Activated T-cell treated with anti-CD3 and anti-CD28 coated beads for 48 hours (primary cell): ENCODE results near the gene TBX15.

Experiments used
- DNase-seq: peaks from one replicate; pipeline ENCODE4 v3.0.0-alpha.2; 2020; ENCODE audit warnings: low read depth

The TBX15 gene

DNA sequence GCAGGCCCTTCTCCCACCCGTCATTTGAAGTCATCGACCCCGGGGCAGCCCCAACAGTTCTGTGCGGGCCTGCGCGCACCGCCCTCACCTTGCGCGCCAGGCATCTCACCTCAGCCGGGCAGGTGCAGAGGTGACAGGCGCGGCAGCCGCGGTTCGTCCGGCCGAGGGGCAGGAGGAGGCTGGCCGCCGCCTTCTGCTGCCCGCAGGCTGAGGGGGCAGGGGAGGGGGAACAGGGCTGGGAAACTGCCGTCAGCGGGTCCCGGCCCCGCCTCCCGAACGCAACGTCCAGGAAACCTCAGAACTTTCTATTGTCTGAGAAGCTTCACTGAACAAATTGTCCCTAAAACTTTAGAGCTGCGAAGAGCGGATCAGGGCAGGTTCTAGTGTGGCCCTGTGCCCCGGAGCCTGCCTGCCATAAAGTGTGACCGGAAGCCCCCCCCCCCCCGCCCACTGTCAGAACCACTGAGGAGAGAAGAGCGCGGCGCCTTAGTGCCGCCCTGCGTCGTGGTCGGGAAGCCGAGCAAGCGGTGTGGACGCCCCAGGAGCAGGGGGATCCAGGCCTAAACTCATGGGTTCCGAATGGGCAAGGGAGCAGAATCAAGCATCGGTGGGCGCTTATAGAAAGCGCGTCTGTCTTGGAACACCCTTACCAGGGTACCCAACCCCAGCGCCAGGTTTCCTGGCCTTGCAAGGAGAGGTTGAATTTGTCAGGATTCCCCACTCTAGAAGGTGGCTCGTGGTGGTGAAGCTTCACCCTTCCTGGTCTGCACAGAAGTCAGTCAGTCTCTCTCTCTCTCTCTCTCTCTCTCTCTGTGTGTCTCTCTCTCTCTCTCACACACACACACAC, 13.3 kb upstream of the TBX15 start:
- DNase-seq: no peak

DNA sequence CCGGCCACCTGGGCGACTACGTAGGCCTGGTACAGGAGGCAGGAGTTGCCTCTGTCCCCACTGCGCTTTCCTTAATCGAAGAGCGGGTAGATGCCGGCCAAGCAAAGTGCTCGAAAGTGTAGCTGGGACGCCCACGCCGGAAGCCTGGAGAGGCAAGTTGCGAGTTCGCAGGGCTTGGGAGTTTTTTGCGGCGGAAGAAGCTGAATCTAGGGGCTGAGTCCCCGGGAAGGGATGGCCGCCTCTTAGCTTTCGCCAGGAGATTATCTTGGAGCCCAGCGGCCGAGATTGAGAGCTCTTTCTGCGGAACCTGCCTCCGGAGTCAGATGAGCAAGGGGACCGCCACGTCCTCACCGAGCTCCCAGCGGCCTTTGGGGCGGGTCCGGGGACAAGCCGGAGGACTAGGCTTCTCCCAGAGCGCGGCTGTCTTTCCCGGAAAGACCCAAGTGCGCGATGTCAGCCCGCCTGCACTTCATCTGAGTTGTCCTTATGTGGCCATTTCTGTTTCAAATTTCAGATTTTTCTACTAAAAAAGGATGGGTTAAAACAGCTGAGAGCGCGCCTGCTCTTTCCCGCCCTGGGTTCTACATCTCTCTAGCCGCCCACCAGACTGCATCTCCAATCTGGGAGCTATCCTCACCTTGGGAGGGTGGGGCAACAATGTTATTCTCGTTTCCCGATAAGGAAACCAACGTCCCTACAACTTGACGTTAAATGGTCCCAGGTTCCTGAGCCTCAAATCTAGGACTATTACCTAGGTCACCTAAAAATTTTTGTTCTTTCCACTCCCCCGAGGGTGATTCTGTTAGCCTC, 12.4 kb upstream of the TBX15 start:
- no peak for DNase-seq

DNA sequence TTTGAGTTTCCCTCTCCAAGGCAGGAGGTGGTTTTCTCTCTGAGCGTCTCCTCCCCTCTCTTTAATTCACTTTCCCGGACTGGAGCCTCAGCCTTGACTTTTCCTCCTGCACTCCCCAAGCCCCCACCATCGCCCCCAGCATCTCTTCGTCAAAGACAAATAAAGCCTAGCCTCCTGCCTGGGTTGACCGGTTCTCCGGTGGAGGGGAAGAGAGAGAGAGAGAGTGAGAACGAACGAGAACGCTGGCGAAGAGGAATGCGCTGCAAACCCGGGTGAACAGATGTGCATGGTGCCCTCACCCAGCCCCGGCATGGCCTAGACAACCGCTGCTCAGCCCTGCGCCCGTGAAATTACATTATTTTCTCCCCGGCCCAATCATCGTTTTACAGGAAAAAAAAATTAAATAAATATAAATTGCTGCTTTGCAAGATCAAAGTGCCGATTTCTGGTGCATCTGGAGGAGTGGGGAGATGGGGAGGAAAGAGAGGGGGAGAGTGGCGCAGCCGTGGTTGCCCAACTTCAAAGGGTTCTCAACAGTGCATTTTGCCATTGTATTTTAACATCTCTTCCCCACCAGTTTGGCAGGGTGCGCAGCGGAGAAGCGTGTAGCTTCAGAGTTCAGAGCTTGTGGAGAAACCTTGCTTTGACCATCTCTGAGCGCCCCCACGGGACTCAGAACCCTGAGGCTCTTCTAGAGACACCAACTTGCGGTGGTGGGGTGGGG, 11.4 kb upstream of the TBX15 start:
- no peak for DNase-seq

DNA sequence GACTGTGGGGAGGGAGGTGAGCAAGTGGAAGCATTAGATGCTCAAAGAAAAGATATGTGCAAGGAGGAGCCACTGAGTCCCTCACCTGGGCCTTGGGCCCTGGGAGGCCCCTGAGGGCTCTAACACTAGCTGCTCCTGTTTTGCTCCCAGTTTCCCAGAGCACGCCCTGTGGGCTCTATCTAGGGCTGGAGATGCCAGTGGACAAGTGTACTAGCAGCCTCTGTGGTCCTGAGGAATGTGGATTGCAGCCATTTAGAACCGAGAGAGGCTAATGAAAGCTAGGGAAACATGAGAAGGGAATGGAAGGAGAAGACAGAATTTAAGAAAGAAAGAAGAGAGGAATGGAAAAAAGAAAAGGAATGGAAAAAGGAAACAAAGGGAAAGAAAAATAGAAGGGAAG, 10.0 kb upstream of the TBX15 start:
- DNase-seq: no peak

DNA sequence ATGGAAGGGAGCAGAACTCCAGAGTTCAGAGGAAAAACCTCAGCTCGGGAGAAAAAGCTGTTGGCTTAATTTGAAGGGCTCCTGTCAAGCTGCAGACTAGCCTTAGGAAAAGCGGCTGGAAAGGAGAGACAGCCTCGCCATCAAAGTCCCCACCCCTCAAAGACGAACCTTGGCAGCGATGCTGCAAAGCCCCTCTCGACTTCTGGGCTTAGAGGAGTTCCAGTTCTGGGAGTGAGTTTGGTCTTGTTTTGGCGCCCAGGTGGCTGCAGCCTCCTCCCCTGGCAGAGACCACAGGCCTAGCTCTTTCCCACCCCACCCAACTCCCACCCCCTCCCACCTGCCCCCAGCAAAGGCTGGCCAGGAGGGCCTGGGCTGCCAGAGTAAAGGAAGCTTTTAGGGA, 9.1 kb upstream of the TBX15 start:
- DNase-seq: no peak

DNA sequence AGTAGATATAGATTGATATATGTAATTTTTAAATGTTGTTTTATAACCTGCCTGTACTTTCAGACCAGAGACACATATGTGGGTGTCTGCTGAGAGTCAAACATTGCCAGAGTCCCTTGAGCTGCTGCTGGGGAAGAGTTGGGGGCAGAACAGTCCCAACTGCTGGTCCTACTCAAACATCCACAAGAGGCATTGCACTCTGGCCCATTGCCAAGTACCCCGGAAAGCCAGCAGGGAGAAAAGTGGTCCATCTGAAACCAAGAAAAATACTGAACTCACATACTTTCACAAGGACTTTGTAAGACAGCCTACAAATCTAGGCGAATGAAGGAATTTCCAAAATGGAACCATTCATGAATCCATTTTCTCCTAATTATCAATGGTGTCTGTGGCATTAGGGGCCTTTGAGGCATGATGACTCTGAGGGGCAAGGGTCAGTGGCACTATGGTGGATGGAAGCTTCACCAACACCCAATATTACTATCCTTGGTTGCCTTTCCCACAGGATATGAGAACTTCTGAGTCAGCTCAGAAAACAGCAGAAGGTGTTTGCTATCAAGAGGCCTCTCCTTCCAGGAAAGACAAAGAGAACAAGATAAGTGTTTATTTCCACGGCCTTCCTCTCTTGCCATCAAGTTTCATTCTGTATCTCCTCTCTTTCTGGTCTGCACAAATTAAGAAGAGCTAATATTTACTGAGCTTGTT, 7.3 kb upstream of the TBX15 start:
- DNase-seq: no peak

DNA sequence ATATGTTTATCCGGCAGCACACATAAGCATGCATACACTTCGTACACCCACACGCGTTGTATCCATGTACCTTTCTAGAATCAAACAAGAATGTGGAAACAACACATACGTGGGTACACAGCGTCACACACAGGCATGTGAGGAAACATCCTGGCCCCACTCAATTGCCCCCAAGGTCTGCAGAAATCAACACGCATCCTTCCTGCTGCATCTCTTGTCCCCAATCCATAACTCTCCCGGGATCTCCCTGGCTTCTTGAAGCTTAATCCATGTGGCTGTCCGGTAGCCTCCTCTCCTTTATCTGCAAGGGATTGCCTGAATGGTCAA, 5.5 kb upstream of the TBX15 start:
- DNase-seq: no peak

DNA sequence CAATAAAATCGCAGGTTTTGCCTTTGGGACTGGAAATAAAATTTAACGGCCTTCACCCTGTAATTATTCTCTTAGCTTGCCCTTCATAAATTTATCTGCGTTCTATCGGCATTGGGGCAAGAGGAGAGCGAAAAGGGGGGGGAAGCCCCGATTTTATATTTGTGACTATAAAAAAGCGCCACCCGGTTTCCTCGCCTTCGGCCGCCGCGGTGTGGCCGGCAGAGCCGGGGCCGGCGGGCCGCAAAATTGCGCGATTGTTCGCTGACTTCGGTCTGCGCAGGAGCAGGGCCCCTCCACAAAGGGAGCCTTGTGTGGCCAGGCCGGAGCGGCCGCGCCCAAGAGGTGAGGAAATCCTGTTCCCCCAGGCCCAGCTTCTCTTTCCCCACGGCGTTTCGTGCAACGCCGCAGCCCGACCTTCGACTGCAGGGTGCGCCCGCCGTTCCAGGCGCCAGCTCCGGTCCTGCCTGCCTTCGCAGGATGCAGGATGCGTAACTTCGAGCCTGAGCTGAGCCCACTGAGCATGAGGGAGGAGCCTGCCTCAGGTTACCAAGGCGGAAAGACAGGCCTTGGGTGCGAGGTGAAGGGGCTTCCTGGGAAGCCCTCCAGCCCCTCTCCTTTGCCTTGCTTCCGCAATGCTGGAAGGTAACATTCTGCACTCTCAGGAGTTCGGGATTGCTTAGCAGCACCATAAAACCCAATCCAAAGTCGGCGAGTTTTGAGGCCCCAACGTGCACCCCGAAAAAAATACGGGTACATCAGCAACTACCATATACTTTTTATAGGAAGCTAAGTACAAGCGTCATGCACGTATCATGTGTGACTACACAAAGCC, 4.9 kb upstream of the TBX15 start:
- no peak for DNase-seq

DNA sequence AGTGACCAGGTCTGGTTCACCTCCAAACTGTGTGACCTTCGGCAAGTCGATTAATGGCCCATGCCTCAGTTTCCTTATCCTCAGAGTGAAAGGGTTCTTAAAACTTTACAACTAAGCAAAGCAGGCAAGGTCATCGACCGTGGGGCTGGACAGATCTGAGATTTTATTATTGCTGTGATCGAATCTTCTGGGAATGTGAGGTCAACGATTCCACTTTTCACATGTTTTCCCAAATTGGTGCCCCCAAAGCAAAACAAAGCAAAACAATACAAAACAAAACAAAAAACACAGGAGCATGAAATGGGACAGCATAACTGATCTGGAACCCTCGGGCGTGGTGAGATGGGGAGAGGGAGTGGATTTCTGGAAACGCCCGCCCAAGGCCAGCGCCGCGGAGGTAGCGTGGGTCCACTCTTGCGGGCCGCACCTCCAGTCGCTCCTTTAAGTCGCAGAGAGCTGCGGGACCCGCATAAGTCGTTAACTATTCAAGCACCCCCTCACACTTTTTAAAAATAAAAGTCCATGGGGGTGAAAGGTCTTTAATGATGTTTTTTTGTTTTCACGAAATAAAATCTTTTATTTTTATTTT, 4.2 kb upstream of the TBX15 start:
- DNase-seq: no peak

DNA sequence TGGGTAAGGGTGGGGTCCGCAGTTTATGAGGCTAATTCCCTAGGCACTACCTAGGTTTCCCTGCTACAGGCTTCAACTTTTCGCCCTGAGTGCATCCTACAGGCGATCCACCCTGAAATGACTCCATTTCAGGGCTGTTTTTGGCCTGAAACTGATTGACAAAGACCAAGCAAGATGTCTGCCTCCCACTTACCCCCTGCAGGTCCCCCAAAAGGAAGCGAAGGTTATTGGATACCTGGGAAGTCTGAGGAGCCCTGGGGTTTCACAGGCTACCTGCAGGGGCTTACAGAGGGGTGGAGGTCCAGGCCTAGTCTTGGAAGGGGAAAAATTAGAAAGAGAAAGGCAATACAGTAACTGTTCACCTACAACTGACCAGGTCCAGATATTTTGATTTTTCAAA, 3.3 kb upstream of the TBX15 start:
- DNase-seq: no peak

DNA sequence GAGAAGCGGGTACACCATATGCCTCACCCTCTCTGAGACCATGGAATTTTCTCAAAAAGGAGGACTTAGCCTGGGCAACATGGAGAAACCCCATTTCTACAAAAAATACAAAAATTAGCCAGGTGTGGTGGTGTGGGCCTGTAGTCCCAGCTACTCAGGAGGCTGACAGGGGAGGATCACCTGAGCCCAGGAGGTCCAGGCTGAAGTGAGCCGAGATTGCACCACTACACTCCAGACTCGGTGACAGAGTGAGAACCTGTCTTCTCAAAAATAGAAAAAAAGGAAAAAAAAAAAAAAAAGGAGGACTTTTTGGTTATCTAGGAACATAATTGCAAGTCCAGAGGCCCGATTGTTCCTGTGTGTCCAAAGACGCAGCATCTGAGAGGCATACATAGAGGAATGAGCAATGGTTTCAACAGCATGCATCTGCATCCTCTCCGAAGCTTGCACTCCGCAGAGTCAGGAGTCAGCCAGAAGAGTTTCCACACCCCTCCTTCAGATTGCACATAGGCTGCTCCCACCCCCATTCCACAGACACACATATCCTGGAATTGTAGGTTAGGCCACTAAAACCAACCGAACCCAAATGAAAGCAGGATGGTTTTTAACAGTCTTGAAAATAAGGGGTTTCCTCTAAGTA, 2.5 kb upstream of the TBX15 start:
- no peak for DNase-seq

DNA sequence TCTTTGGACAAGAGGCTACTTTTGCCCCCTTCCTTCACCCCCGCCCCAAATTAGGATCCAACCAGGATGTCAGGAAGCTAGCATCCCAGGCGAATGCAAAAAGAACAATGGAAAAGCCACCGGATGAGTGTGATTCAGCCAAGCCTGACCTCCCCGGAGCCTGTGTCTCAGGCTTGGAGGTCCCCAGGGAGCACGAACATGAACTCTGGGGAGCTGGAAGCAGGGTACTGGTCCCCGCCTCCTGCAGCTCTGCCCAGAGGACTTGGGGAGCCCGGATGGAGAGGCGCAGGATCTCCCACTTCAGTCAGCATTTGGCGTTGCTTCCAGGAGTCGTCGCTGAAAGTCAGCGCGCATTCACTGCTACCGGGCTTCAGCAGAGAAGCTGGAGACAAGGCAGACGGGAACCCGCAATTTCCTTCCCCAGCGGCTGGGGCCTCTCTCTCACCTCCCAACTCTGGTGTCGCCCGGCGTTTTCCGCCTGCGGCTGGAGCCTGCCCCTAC, 1.8 kb upstream of the TBX15 start:
- DNase-seq: no peak

DNA sequence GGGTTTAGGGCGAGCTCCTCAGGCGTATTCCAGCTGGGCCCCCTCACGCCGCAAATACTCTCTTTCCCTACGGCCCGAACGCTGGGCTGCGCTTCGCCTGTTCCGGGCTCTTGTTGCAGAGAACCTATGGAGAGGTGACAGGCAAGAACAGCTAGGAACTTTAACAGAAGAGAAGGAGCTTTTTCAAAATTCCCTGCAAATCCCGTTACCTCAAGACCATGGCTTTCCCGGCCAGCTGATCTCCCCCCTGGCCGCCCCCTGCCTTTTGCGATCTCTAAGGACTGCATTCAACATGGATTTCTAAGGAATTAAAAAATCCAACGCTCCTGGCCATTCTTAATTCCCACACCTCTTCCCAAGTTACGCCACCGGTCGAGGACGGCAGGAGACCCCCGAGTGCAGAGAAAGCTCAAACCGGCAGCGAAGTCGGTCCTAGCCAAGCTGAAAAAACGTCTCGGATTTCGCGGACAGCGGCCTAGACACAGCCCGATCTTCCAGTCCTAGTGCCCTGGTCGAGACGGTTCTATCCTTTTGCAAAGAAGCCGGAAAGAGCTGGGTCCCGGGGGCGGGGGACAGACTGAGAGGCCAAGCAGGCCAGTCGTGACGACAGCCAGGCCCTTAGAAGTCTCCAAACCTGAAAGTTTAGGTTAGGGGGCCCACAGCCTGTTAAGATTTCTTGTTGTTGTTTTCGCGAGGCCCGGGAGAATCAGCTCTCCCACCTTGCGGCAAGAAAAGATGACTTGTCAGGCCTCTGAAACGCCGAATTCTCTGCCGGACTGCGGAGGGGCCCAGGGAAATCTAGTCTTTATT, 1.1 kb upstream of the TBX15 start:
- no peak for DNase-seq

DNA sequence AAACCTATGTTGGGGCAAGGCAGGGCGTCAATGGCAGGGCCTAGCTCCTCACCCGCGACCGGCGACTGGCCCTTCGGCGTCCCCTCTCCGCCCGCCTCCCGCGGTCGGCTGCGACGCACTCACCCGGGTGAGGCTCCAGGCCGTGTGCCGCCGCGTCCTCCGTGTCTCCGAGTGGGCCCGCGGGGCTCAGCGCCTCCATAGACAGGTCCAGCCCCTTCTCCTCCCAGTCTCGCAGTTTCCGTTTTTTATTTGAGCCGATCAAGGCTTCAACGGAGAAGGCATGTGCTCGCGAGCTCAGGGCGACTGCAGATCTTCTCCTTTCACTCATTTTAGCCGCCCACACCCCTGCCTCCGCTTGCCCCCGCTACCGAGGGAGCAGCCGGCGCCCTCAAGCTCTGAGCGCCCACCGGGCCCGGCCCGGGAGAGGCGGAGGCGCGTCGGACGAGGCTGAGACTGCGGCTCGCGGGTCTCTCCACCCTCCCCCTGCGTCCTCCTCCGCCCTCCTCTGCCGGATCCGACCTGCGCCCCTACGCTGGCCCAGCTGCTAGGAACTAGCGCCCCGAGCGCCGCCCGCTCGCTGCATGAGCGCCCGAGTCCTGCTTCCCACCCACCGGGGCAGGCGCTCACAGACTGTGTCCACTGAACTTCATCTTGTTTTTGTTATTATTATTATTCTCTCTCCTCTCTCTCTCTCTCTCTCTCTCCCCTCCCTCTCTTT, 516 bp downstream of the TBX15 start:
- no peak for DNase-seq

DNA sequence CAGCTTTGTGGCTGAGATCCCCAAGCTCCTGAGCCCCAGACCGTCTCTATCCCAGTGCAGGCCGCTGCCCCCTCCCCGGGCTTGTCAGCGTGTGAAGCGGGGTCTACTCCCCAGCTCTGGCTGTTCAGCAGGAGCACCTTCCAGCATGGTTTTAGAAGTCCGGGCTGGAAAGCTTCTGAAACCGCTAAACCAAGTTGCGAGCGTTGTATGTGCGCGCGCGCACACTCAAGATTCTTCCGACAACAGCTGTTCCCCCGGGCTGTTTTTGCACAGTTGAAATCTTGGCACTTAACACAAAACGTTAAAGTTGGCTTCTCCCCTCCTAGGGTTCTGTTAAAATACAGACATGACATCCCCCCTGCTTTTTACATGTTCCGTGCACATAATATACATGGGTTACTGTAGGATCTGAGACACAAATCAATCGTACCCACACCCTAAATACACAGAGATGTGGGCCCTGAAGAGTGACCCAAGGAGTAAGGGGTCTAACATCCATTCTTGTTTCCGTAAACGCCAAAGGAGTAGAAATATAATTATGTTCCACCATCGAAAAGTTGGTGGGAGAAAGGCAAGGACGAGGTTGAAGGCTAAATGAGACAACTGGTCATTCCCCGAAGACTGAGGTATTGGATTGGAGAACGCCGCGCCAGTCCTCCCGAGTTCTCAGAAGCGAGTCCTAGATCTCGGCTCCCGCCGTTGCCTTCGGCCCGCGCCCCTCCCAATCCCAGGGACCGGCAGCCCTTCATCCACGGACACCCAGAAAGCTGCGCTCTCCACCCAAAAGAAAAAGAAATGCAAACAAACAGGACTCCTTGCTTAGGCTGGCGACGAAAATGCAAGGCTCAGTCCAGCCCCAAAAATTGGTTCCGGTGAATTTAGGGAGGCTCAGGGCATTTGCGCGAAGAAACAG, 1.3 kb downstream of the TBX15 start:
- DNase-seq: no peak

DNA sequence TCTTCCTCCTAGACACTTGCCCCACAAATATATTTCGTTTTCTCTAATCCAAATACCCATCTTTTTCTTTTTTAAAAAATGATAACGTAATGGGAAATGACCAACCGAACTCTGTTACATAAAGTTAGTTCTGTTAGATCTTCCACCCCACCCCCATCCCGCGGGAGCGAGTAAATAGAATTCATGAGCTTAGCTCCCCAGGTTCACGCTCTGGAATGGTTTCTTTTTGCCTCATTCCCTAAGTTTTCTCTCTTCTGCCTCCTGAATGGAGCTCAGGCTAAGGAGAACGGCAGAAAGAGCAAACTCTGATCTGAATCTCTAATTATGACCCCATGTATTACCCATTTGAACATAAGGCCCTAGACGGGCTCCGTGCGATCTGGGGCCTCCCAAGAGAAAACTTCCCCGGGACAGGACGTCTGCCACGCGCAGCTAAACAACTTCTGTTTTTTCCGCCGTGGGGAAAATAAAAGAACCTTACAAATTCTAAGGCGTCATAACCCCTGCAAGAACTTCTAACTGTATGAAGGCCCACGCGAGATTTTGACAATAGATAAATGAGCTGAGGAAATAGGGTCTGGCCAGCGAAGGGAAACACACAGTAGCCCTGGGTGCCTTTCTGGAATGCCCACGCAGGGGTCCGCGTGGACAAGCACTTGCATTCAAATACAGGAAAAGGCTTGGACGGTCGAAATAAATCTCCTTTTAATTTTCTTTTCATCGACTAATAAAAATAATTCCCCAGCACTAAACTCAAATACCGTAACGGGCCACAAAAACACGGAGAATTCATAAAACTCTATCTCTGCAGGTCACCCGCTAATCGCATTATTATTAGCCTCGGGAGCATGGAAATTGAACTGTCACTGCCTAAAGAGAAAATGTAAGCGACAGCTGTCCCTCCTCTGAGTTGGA, 2.2 kb downstream of the TBX15 start:
- DNase-seq: no peak
